ENCODE data around the gene ERFE. TPM values are rescaled to one million over a fixed set of nuclear protein-coding genes. Genes with fewer than 3 reads are reported as not detected.

ERFE gene
- total RNA-seq, 1 donor from 2014 or later, result not detected

DNA sequence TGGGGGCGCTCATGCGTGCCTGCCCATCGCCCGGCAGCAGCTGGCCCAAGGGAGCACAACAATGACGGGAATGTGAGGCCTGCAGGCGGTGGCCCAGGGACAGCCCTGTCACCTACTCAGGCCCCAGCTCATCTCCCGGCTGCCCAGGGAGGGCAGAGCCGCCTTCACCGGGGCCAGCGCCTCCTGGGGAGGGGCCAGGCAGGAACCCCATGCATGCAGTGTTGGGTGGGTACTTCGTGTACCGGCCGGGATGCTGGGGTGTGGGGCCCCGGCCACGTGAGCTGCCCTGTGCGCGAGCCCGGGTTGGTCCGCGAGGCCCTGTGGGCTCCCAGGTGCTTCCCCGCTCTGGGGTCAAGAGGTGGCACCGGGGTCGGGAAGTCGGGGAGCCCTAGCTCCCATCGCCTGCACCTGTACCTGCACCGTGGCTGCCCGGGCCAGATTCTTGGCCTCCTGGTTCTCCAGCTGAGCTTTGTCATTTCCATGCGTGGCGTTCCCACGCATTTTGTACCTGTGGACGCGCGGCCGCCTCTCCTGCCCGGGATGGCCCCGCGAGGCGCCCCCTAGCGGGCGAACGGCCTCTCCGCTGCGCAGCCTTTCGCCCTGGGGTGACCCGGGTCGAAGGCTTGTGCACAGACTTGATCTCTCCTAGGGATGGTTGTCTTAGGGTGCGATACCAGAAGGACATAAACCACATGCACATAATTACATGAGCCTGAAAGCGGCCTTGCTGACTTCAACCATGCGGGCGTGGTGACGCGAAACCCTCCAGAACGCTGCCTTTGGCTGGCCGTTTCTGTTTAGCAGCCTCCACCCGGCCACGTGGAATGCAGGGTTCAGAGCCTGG is 19.4 kb upstream of the ERFE start:
- DNase-seq (ENCODE audit: low spot score) (no peak), ATAC-seq (no peak)

- DNase-seq (ENCODE audit: low spot score) (no peak), ATAC-seq (no peak)
These were observed 18.7 kb upstream of the ERFE start for GRCh38 chr2:238140040-238140439.

GRCh38 chr2:238140721-238141540 is 17.8 kb upstream of the ERFE start:
- DNase-seq (ENCODE audit: low spot score) (no peak), ATAC-seq (no peak)

- ATAC-seq, result no peak
- no peak for DNase-seq (ENCODE audit: low spot score)
These were observed 17.0 kb upstream of the ERFE start for GRCh38 chr2:238141541-238142318.

- DNase-seq (ENCODE audit: low spot score), result no peak
- ATAC-seq, result no peak
These were observed 16.2 kb upstream of the ERFE start for GRCh38 chr2:238142382-238143205.

DNA sequence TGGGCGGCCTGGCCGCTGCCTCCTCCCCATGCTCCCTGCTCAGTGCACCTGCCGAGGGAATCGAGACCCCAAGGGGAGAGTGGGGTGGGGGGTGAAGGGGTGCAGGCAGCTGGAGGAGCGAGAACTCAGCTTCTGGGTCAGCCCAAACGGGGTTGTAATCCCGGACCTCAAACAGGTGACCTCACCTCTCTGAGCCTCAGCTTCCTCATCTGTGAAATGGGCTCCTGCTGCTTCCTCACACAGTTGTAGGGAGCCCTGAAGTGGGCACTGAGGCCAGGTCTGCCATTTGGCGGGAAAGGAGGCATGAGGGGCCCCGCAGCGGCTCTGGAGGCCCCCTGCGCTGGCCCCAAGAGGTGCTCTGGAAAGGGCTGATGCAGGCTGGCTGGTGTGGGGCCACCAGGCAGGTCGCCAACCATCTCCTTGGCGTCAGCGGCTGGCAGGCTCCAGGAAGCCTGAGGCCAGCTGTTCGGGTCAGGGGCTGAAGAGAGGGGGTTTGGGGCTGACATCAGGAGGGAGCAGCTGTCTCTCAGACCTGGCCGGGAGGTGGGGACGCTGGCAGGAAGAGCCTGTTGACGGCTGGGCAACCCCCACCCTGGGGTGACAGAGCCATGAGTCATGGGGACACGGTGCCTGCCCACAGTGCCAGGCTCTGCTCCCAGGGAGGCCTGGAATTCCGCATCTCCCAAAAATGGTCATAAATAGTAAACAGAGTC is 15.4 kb upstream of the ERFE start:
- ATAC-seq (no peak), DNase-seq (ENCODE audit: low spot score) (no peak)

DNA sequence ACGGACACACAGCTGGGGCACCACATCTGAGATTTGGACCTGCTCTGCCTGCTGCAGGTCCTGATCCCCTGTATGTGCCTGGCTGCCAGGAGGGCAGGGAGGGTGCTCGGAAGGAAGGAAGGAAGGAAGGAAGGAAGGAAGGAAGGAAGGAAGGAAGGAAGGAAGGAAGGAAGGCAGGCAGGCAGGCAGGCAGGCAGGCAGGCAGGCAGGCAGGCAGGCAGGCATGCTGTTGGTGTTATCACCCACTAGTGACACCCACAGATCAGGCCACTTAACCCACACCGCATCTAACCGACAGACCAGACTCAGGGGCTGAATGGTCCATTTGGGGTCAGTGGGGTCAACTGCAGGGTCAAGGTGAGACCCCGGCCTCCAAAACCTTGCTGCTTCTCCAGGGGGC is 14.5 kb upstream of the ERFE start:
- DNase-seq (ENCODE audit: low spot score) (no peak), ATAC-seq (no peak)

GRCh38 chr2:238145046-238145445 is 13.7 kb upstream of the ERFE start:
- DNase-seq (ENCODE audit: low spot score) (no peak), ATAC-seq (no peak)

DNA sequence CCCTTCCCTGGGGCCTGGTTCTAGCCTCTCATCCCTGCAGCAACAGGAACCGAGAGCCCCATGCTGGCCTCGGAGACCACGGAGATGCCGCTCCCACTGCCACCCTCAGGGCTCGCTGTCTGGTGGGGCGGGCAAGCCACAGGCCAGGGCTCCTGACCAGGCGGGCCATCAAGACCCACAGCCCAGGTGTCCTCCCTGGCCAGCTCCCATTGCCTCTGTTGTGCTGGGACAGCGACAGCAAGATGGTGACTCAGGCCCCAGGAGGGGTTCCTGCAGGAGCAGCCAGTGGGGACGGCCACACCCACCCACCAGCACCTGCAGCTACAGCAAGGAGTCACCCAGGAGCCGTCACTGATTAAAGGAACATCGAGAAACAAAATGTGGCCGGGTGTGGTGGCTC is 12.9 kb upstream of the ERFE start:
- ATAC-seq (no peak), DNase-seq (ENCODE audit: low spot score) (no peak)

DNA sequence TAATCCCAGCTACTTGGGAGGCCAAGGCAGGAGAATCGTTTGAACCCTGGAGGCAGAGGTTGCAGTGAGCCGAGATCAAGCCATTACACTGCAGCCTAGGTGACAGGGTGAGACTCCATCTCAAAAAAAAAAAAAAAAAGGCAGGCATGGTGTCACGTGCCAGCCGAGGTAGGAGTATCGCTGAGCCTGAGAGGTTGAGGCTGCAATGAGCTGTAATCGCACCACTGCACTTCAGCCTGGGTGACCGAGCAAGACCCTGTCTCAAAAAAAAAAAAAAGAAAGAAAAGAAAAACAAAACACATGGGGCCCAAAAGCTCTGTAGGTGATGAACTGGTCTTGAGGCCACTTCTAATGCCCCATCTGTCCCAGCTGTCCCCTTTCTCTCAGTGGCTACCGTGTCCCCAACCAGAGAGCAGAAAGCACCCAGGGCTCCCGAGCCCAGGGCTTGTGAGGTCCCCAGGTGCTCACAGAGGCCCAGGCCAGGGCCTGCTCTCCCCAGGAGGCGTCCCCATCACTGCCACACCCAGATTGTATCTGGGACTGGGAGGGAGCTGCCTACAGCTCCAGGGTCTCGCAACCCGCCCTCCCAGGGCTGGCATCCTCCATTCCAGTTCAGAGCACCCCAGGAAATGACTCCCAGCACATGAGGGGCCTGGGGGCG is 11.8 kb upstream of the ERFE start:
- DNase-seq (ENCODE audit: low spot score), result no peak
- ATAC-seq, result no peak

DNA sequence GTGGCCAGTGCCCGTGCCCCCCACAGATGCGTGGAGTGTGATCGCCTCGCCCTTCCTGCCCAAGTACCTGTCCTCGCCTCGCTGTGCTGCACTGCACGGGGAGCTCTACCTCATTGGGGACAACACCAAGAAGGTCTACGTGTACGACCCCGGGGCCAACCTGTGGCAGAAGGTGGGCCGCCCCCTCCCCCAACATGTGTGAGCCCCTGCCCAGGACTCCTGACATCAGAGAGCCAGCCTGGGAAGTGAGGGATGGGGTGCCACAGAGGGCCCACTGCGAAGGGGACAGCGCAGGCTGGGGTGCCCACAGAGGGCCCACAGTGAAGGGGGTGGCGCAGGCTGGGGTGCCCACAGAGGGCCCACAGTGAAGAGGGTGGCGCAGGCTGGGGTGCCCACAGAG is 9.8 kb upstream of the ERFE start:
- ATAC-seq (no peak), DNase-seq (ENCODE audit: low spot score) (no peak)

DNA sequence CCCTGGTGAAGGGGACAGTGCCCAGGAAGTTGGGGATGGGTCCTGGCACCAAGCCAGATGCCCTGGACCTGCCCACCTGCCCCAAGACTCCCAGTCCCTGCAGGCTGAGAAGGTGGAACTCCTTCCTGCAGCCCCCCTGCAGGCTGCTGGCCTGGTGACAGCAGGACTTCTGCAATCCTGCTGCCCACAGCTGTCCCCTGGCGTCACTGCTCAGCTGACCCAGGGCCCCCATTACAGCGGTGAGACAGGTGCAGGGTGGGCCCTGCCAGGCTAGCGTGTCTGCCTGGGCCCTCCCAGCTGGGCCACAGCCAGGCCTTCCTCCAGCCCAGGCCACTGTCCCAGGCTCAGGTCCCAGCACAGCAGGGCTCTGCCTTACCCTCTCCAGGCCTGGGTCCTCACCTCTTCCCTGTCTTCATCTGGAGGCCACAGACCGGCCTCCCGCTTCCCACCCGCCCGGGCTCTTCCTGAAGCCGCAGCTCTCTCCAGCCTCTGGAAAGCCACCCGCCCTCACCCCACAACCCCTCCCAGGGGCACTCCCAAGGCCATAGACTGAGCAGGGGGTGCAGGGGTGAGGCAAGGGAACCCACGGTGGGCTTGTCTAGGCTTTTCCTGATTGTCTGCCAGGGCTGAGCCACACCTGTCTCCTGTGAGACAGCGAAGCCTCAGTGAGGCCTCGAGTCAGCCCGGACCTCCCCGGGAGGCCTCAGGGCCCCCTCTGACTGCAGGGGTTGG is 8.8 kb upstream of the ERFE start:
- DNase-seq (ENCODE audit: low spot score) (no peak), ATAC-seq (peak; percentile 34)

DNA sequence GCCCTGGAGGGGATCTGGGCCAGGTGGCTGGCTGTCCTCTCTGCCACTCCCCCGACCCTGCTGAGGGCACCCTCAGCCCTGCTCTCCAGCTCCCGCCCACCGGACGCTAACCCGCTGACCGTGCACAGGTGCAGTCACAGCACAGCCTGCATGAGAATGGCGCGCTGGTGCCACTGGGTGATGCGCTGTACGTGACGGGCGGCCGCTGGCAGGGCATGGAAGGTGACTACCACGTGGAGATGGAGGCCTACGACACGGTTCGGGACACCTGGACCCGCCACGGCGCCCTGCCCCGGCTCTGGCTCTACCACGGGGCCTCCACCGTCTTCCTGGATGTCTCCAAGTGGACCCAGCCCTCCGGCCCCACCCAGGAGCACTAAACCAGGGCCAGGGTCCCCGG is 8.1 kb upstream of the ERFE start:
- ATAC-seq (no peak), DNase-seq (ENCODE audit: low spot score) (no peak)

DNA sequence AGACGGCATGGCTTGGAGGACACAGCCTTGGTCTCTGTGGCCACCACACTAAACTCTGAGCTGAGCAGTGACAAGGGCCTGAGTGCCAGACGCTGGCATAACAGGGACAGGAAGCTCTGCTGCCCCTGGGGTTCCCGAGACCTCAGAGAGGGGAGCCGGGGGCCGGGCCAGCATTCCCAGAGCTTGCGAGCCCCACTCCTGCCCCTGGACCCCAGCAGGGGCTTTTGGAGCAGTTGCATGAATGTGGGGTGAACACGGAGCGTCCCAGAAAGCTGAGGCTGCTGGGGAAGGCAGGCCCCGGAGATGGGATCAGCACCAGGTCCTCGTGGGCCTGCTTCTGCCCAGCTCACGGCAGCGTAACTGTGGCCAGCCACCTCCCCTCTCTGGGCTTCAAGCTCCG is 7.6 kb upstream of the ERFE start:
- ATAC-seq (no peak), DNase-seq (ENCODE audit: low spot score) (no peak)

GRCh38 chr2:238151628-238152235 is 7.0 kb upstream of the ERFE start:
- no peak for DNase-seq (ENCODE audit: low spot score)
- ATAC-seq, result no peak

DNA sequence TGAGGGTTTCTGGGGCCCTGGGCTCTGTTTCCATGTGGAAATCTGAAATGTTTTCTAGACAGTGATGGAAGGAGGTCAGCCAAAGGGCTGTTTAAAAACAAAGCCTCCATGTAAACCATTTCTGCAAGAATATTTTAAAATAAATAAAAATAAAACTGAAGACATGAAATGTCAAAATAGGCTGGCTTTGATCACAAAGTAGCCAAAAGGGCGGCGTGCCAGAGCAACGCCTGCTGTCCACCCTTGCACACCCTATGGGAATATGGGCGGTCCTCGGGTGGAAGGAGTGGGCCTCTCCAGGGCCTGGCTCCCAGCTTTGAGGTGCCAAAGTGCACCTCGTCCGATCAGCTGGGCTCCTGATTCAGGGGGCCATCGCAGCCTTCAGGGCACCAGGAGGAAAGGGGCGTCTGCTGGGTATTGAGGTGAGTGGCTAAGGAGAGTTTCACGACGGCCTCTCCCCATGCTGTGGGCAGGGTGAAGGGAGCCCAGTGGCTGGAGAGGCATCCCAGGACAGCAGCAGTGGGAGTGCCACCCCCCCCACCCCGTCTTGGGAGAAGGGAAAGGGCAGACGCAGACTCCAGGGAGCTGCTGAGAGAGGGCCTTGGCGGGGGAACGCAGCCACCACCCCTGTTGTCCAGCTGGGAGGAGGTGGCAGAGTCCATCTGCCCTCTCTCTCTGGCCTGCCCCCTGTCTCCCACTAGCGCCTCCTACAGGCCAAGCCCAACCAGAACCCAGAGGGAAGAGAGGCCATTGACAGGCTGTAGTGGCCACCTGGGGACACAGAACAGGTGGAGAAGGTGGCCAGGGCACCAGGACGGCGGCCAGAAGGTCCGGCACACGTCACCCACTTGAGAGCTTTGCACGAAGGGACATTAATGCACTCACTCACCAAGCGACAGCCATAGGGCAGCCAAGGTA is 5.7 kb upstream of the ERFE start:
- no peak for DNase-seq (ENCODE audit: low spot score)
- no peak for ATAC-seq

DNA sequence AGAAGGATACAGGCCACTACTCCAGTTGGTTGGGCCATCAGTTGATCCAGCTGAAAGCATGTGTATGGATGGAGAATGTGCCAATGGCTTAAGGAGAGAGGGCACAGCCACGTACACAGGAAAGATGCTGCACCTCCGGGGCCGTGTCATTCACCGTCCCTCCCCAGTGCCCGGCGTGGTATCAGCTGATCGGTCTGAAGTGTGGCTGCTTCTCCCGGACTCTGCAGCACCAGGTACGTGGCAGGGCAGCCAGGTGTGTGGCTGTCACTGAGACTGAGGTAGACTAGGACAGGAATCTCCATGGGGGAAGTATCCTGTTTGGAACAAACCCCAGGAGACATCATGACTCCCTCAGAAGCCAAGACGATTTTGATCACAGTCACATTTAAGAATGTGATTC is 4.2 kb upstream of the ERFE start:
- DNase-seq (ENCODE audit: low spot score) (no peak), ATAC-seq (no peak)

All from left lobe of liver (tissue), 2 donors.